ENCODE measurements around the gene SCARF2. TPM values are rescaled to one million over a fixed set of nuclear protein-coding genes. Genes with fewer than 3 reads are reported as not detected.

The SCARF2 gene
- total and polyA plus RNA-seq, 2 of the 8 experiments (the other 6 are each of a cell fraction or from before 2014, with no cell fraction given) = 4.2 to 9.8 TPM

DNA sequence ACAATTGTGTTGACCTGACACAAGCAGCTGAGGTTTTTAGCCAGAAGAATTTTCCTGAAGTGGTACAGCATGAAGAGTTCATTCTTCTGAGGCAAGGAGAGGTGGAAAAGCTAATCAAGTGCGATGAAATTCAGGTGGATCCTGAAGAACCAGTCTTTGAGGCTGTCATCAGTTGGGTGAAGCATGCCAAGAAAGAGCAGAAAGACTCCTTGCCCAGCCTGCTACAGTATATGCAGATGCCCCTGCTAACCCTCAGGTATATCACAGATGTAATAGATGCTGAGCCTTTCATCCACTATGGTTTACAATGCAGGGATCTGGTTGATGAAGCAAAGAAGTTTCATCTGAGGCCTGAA, 12.9 kb upstream of the SCARF2 start:
- WGBS, 2 experiments (ENCODE audit: extremely low coverage in 1 of 2, insufficient coverage in 1 of 2, insufficient read length in 1 of 2, insufficient replicate concordance in 2 of 2, low coverage in 1 of 2, low lambda C conversion rate in 2 of 2, missing lambda C conversion rate in 1 of 2) = 100% methylated on average over 1 of the region's 1 CpG; no CpG with 5 or more reads in 1 of the 2 experiments
- Histone ChIP-seq H3K79me2 (ENCODE audit: control insufficient read depth in 1 of 2, insufficient read depth in 2 of 2, low read length in 2 of 2) (no peaks in the 10 kb centered on the region), H3K4me1 (replicated peaks in 1 of 4; ENCODE audit: control insufficient read depth in 3 of 4, insufficient read depth in 4 of 4, low read length in 3 of 4) (no peaks in the 10 kb centered on the region), H3K27me3 (replicated peaks in 1 of 4; ENCODE audit: control insufficient read depth in 3 of 4, extremely low read depth in 1 of 4, insufficient read depth in 3 of 4, low read length in 3 of 4) (no peaks in the 10 kb centered on the region), H4K8ac (ENCODE audit: extremely low read depth, insufficient read depth, low read length) (no peak overlapping the region), H2BK15ac (ENCODE audit: low read length) (no peak overlapping the region), H3K23me2 (ENCODE audit: low read depth, low read length) (no peaks in the 10 kb centered on the region; the same call in 1 of the 2 replicates), H2AK5ac (ENCODE audit: low read depth, low read length) (no peak overlapping the region), H3K14ac (ENCODE audit: insufficient read length) (no peak overlapping the region), H2BK20ac (ENCODE audit: low read length) (no peak overlapping the region), H3K4me3 (ENCODE audit: extremely low read depth in 1 of 4, insufficient read depth in 2 of 4, low read depth in 3 of 4, low read length in 4 of 4) (no peak overlapping the region), H2BK120ac (replicated peaks; ENCODE audit: low read depth, low read length) (no peak overlapping the region), H3K4me2 (ENCODE audit: insufficient read depth in 1 of 2, low read depth in 2 of 2, low read length in 2 of 2) (no peak overlapping the region), H2BK12ac (ENCODE audit: low read depth, low read length) (no peak overlapping the region), H3K9me3 (ENCODE audit: insufficient read depth in 2 of 2, low read depth in 1 of 2, low read length in 1 of 2) (no peaks in the 10 kb centered on the region), H2AFZ (ENCODE audit: low read length) (no peak overlapping the region), H3K79me1 (ENCODE audit: low read depth, low read length) (no peaks in the 10 kb centered on the region), H3K4ac (replicated peaks; ENCODE audit: insufficient read length, low read depth, low read length) (no peak overlapping the region), H4K91ac (replicated peaks; ENCODE audit: insufficient read length, low read length) (no peak overlapping the region), H4K20me1 (replicated peaks in 1 of 2; ENCODE audit: control insufficient read depth in 1 of 2, insufficient read depth in 2 of 2, low read length in 2 of 2) (no peaks in the 10 kb centered on the region), H3K56ac (replicated peaks; ENCODE audit: insufficient read length, low read depth, low read length) (no peak overlapping the region), H4K5ac (ENCODE audit: insufficient read length, low read depth, low read length) (no peak overlapping the region), H3K23ac (ENCODE audit: insufficient read length) (no peak overlapping the region), H2BK5ac (ENCODE audit: low read depth, low read length) (no peak overlapping the region), H3K9ac (replicated peaks in 1 of 4; ENCODE audit: extremely low read depth in 1 of 4, low read depth in 3 of 4, low read length in 3 of 4) (no peak overlapping the region), H3K36me3 (ENCODE audit: control insufficient read depth in 2 of 4, insufficient read depth in 4 of 4, low read length in 3 of 4) (no peaks in the 10 kb centered on the region; a peak in 1 of 8 replicates), H3K27ac (ENCODE audit: low read depth, low read length) (no peak overlapping the region), H3K18ac (ENCODE audit: extremely low read depth, low read length) (no peak overlapping the region)
- no peak for DNase-seq (ENCODE audit: low read depth in 1 of 2, low spot score in 2 of 2)
- POLR2A ChIA-PET (ENCODE audit: partially characterized antibody) = no interaction called here
- FAIRE-seq = no peak
- CTCF ChIA-PET (ENCODE audit: partially characterized antibody) = interaction anchor here (0.5 to 0.7 kb wide), 2 partner anchors 31 to 238 kb away, joined by 3 read pairs; no protein-coding TSS in a partner anchor
- TF ChIP-seq GTF2F1 (IDR thresholded peaks at IDR 0.05; ENCODE audit: borderline replicate concordance, low read depth, low read length) = no peak
- TF ChIP-seq, protein P1, sequence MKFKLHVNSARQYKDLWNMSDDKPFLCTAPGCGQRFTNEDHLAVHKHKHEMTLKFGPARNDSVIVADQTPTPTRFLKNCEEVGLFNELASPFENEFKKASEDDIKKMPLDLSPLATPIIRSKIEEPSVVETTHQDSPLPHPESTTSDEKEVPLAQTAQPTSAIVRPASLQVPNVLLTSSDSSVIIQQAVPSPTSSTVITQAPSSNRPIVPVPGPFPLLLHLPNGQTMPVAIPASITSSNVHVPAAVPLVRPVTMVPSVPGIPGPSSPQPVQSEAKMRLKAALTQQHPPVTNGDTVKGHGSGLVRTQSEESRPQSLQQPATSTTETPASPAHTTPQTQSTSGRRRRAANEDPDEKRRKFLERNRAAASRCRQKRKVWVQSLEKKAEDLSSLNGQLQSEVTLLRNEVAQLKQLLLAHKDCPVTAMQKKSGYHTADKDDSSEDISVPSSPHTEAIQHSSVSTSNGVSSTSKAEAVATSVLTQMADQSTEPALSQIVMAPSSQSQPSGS (IDR thresholded peaks at IDR 0.05; ENCODE audit: low read length) = no peak
- TF ChIP-seq SP1 (IDR thresholded peaks at IDR 0.05; ENCODE audit: low read depth, low read length) = no peak
- no peak for TF ChIP-seq RFX5 (IDR thresholded peaks at IDR 0.05; ENCODE audit: borderline replicate concordance, low read depth, low read length)
- no peak for TF ChIP-seq FOSL1 (IDR thresholded peaks at IDR 0.05; ENCODE audit: insufficient read depth, low read depth, low read length)
- no peak for TF ChIP-seq USF2 (IDR thresholded peaks at IDR 0.05; ENCODE audit: low read length)
- no peak for TF ChIP-seq POLR2A (IDR thresholded peaks at IDR 0.05; ENCODE audit: control extremely low read depth in 1 of 2, low read depth in 2 of 2, low read length in 2 of 2)
- no peak for TF ChIP-seq MAX (IDR thresholded peaks at IDR 0.05)
- TF ChIP-seq MAFK (IDR thresholded peaks at IDR 0.05; ENCODE audit: low read depth, low read length) = no peak
- no peak for TF ChIP-seq TCF12 (IDR thresholded peaks at IDR 0.05; ENCODE audit: low read depth, low read length)
- no peak for TF ChIP-seq RXRA (IDR thresholded peaks at IDR 0.05; ENCODE audit: insufficient read depth, low read depth, low read length)
